Hepatocyte (in vitro differentiated cells): ENCODE data around the gene TMEM192.

Experiments
- CTCF ChIP-seq: fragments of 200-600 bp; sonication (generic); IDR thresholded peaks from 2 replicates; pipeline ENCODE4 v1.5.1; 2016; ENCODE audit warnings: antibody characterized with exemption, mild to moderate bottlenecking; ENCODE audit not compliant: poor library complexity
- EZH2 ChIP-seq: fragments of 200-600 bp; sonication (generic); IDR thresholded peaks from 2 replicates; pipeline ENCODE4 v1.6.1; 2016; ENCODE audit warnings: antibody characterized with exemption, mild to moderate bottlenecking, borderline replicate concordance

- TF ChIP-seq CTCF: no peak
- no peak for TF ChIP-seq EZH2
Observed at GRCh38 chr4:165136529-165136928, 23.9 kb upstream of the TMEM192 start.
